Activated naive CD4-positive, alpha-beta T cell treated with anti-CD3 and anti-CD28 coated beads, Interleukin-2, amount 50 U/mL, for 16 hours (primary cell): Measurements from ENCODE around the gene GRB7.
"Not testable (repeated sequence)": the region's sequence is repeated elsewhere in the genome, so short reads cannot be mapped to it uniquely, and the experiment has no call there.

Experiments used
- DNase-seq: peaks from one replicate; pipeline ENCODE4 v3.0.0-alpha.2; 2020

GRB7 gene

DNA sequence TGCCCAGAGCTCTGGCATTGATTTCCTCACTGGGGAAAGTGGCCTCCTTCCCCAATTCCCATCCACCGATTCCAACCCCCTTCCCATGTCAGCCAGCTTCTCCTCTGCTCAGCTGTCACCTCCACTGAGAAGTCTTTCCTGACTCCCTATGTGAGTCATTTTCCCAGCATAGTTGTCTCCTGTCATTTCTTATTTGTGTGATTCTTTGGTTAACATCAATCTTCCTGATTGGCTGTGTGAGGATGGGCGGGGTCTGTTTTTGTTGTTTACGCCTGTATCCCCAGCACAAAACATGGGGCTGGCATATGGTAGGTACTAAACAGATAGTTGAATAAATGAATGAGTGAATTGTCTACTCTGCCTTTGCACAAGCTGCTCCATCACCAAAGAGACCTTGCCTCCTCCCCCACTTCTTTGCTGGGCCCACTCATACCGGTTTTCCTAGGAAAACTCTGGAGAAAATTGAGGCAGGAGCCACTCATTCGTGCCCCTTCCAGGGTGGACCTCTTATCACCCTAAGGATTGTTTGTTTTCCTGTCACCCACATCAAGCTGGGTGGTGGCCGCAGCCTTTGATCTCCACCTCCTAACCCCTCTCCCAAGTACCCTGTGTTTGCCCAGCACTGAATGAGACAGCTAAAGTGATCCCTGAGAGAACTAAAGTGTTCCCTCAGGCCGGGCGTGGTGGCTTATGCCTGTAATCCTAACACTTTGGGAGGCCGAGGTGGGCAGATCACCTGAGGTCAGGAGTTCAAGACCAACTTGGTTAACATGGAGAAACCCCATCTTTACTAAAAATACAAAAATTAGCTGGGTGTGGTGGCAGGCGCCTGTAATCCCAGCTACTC is 1.2 kb upstream of the GRB7 start:
- DNase-seq: no peak

DNA sequence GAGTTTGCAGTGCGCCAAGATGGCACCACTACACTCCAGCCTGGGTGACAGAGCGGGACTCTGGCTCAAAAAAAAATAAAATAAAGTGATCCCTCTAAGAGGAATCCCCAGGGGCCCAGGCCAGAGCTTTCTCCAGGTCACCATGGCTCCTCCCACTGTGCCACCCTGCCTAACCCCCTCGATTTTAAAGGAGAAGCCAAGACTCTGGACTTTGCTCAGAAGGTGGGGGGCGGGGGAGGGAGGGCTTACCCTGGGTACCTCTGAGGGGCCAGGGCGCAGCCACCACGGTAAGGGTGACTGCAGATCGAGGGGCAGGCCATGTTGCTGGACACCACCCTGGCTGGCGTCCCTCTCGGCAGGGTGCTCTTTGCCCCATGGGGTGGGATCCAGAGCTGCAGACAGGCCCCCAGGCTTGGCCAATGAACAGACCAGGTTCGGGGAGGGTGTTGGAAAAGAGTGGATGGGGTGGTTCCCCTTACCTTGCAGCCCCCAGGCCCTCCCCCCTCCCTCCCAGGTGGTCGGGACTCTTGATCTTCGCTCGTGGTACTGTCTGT is 455 bp upstream of the GRB7 start:
- no peak for DNase-seq

DNA sequence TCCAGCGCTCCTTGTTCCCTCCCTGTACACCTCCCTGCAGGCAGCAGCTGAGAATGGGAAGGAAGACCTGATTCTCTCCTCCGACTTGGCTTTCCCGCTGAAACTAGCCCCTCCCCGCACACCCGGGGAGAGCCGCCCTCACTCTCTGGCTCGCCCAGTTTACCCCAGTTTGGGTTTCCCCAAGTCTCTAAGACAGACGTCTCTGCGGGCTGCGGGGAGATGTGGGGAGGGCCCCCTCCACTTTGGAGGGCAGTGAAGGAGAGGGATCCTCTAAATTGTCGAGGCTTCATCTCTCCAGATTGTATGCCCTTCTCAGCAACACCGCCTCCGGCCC is 797 bp downstream of the GRB7 start:
- peak; percentile 52 for DNase-seq

GRCh38 chr17:39738983-39739884 is 1.5 kb downstream of the GRB7 start:
- DNase-seq: no peak

DNA sequence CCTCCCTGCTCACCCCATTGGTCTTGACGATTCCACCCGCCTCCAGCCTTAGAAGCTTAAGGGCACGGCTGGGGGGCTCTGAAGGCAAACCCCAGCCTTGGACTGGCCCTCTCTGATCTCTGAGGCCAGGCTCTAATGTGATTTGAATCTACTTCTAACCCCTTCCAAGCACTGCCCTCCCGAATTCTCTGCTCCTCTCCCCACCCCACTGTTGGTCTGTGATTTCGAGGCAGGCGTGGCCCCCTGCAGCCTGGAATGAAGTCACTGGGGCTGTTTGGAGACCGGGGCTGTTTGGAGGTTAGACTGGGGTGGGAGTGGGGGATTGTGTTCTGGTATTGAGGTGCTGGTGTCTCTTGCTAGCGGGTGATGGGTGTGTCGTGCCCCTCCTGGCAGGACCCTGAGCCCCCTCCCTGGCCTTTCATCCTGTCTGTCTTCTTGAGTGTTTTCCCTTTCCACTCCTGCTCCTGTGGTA is 2.2 kb downstream of the GRB7 start:
- DNase-seq: no peak

GRCh38 chr17:39740357-39741111 is 2.8 kb downstream of the GRB7 start:
- DNase-seq: no peak

DNA sequence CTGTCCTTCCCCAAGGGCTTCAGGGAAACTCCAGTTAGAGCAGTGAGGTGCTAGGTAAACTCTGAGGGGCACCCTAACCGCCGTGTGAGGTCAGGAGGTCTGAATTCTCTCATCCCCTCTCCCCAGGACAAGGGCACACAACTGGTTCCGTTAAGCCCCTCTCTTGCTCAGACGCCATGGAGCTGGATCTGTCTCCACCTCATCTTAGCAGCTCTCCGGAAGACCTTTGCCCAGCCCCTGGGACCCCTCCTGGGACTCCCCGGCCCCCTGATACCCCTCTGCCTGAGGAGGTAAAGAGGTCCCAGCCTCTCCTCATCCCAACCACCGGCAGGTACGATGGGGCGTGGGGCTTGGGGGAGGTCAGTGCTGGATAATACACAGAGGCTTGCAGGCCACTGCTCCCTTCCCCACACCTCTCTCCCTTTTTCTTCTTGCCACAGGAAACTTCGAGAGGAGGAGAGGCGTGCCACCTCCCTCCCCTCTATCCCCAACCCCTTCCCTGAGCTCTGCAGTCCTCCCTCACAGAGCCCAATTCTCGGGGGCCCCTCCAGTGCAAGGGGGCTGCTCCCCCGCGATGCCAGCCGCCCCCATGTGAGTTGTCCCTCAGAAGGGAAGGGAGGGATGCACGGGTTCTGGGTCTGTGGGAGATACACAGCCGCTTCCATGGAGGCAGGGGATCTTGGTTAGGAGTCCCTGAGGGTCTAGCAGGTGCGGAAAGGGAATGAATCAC is 4.6 kb downstream of the GRB7 start:
- no peak for DNase-seq

GRCh38 chr17:39742856-39743436 is 5.2 kb downstream of the GRB7 start:
- DNase-seq: no peak

DNA sequence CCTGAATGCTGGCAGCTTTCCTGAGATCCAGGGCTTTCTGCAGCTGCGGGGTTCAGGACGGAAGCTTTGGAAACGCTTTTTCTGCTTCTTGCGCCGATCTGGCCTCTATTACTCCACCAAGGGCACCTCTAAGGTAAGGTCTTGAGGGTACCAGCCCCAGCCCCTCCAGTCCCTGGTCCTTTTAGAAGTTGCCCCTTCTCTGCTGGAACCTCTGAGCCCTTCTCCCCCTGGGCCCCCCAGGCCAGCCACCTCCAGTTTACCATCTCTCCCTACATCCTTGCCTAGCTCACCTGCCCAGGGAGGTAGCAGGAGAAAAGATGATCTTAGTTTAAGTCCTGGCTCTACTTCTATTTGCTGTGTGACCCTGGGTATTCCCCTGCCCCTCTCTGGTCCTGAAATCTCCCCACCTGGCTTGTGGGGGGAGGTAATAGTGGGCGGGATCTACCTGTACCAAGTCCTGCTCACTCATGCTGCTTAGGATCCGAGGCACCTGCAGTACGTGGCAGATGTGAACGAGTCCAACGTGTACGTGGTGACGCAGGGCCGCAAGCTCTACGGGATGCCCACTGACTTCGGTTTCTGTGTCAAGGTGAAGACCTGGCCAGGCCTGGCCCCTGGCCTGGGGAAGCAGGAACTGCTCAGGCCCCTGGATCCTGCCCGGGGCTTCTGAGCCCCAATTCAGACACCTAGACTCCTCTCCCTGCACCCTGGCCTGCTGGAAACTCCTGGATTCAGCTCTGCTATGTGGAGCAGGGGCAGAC is 6.5 kb downstream of the GRB7 start:
- DNase-seq: no peak

GRCh38 chr17:39744836-39745215 is 7.1 kb downstream of the GRB7 start:
- DNase-seq: no peak

- no peak for DNase-seq
These were observed 7.8 kb downstream of the GRB7 start for GRCh38 chr17:39745335-39746144.

- no peak for DNase-seq
These were observed 8.4 kb downstream of the GRB7 start for GRCh38 chr17:39746145-39746461.

GRCh38 chr17:39747745-39748144 is 10.0 kb downstream of the GRB7 start:
- no peak for DNase-seq

GRCh38 chr17:39748444-39749034 is 10.8 kb downstream of the GRB7 start:
- DNase-seq: not testable (repeated sequence)

DNA sequence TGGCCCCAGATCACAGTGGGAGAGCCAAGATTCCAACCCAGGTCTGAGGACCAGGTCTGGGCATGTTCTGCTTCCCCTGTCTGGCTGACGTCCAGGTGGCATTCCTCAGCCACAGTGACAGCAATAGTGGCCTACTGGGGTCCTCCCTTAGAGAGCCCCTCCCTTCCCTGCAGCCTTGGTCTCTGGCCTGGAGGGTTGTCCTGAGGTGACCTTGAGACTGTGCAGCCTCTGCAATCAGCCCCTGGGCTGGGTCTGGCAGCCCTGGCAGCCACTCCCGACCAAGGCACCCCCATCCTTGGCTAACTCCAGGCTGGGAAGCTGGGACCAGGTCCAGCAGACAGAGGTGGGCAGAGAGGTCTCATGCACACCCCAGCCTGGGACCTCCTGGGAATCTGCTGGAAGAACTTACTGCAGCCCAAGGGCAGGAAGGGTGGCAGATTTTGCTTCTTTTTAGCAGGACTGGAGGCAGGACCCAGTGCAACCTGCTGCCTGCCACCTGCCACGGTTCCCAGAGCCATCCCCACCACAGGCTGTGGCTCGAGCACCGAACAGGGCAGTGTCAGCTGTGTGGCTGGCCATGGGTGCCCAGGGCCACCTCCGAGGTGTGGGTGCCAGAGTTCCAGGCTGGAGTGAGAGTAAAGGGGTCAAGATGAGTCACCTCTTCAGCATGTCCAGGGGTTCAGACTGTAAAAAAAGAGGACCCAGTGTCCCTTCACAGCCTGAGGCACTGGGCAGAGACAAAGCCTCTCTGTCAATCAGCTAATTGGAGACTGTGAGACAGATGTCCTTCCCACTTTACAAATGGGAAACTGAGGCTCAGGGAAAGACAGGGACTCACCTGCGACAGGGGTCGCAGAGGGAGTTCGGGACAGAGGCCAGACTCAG is 12.6 kb downstream of the GRB7 start:
- no peak for DNase-seq

DNA sequence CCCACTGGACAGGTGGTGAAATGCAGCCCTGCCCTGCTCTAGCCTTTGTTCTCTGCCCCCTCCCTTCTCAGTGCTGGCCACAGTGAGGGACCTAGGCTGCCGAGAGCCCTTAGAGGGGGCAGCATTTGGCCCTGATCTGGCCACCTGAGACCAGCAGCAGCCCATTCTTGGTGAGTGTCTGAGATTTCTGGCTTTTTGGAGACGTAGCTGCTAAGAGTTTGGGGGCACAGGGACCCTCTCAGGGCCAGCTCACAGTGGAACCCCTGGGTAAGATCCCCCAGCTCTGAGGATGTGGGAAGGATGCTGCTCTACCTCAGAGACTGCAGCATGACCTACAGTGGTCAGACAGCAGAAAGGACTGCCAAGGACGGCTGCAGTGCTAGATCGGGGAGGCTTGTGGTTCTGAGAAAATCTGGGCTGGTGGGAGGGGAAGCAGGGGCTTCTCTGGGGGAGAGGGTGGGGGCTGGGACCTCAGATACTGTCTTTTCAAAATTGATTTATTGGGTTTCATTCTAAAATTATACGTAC is 13.3 kb downstream of the GRB7 start:
- no peak for DNase-seq

DNA sequence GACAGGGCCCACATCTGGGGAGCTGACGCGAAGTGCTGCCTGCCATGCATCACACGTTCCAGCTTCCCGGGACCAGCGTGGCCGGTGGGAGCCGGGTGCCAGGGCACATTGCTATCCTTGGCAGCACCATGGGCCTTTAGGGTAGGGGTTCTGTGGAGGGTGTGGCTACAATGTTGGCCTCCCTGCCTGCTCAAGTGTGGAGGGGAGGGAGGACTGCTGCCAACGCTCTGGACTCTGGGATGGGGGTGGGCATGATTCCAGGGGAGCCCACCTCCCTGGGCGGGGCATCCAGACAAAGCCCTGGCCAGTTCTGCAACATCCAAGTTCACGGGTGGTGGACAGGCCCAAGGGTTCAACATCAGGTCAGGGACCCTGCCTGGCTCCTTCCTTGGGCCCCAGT is 13.9 kb downstream of the GRB7 start:
- DNase-seq: no peak

- DNase-seq: no peak
These were observed 14.6 kb downstream of the GRB7 start for GRCh38 chr17:39752241-39752881.
